SK-N-SH (cell line): ENCODE data around the gene BBS9.

Experiments used
- POLR2AphosphoS5 ChIP-seq: IDR thresholded peaks from 2 replicates; pipeline ENCODE4 v1.6.1; 2012; ENCODE audit warnings: low read depth, low read length
- TF ChIP-seq, protein P1 (sequence below): fragments of 200-600 bp; sonication (generic); IDR thresholded peaks from 2 replicates; pipeline ENCODE4 v1.6.1; 2017; ENCODE audit warnings: antibody characterized with exemption, mild to moderate bottlenecking, moderate library complexity

DNA sequence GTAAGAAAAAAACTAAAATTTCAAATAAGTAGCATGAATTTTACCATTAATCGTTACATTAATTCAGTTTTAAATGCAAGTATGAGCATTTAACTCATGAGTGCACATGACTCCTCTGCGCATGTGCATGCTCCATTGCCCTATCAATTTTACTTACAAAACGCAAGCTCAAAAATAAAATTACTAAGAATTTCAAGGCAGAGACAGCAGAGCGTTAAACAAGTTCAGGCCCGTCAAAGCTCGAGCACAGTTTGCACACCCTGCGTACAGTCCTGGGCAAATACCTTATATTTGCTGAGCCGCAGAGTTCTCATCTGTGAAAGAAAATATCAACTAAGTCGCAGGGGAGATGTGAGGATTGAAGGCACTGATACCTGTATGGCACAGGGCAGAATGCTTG, 373.6 kb downstream of the BBS9 start:
- TF ChIP-seq, protein P1, sequence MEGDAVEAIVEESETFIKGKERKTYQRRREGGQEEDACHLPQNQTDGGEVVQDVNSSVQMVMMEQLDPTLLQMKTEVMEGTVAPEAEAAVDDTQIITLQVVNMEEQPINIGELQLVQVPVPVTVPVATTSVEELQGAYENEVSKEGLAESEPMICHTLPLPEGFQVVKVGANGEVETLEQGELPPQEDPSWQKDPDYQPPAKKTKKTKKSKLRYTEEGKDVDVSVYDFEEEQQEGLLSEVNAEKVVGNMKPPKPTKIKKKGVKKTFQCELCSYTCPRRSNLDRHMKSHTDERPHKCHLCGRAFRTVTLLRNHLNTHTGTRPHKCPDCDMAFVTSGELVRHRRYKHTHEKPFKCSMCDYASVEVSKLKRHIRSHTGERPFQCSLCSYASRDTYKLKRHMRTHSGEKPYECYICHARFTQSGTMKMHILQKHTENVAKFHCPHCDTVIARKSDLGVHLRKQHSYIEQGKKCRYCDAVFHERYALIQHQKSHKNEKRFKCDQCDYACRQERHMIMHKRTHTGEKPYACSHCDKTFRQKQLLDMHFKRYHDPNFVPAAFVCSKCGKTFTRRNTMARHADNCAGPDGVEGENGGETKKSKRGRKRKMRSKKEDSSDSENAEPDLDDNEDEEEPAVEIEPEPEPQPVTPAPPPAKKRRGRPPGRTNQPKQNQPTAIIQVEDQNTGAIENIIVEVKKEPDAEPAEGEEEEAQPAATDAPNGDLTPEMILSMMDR = no peak
- TF ChIP-seq POLR2AphosphoS5 = no peak
